Measurements from ENCODE around the gene PODXL. TPM values are rescaled to one million over a fixed set of nuclear protein-coding genes. Genes with fewer than 3 reads are reported as not detected.
A peak's percentile ranks its signal among the peaks of the same experiment; 100 is the strongest.

Gene PODXL
- total RNA-seq, 5 donors from 2014 or later (not counting 1 experiment from before 2014, with no cell fraction given): 0.63 to 2.6 (median 1.5) TPM

- H3K4me1 Mint-ChIP-seq: peaks cover 6 to 11% (median 10%) of the 10 kb centered on the region in 3 donors
- ChIA-PET POLR2A (no interaction called here), CTCF (interaction anchor here in 1 of 2 donors (0.6 kb wide), 1 partner anchor 96 kb away, joined by 7 read pairs; no protein-coding TSS in a partner anchor)
- Histone ChIP-seq H3K9me3 (no peaks in the 10 kb centered on the region), H3K27me3 (replicated peaks in 1 of 2; ENCODE audit: control insufficient read depth in 2 of 2, extremely low read depth in 1 of 2, insufficient read depth in 2 of 2, low read length in 1 of 2) (peaks cover 2 to 54% of the 10 kb centered on the region in 2 experiments), H3K4me3 (ENCODE audit: control insufficient read depth in 1 of 2, extremely low read depth in 1 of 2, low read length in 1 of 2) (no peak overlapping the region), H3K36me3 (ENCODE audit: control insufficient read depth in 2 of 2, extremely low read depth in 1 of 2, insufficient read depth in 1 of 2, low read length in 1 of 2) (no peaks in the 10 kb centered on the region), H3K4me1 (ENCODE audit: control insufficient read depth in 1 of 2, extremely low read depth in 1 of 2, insufficient read depth in 2 of 2, low read length in 2 of 2) (peaks cover 0 to 10% of the 10 kb centered on the region in 2 experiments), H3K27ac (ENCODE audit: low read length) (no peak overlapping the region)
- DNase-seq: no peak
- WGBS (ENCODE audit: insufficient coverage): 80% methylated on average over 1 of the region's 5 CpGs
- H3K36me3 Mint-ChIP-seq: no peaks in the 10 kb centered on the region
- H3K4me3 Mint-ChIP-seq: no peak overlapping the region
- ATAC-seq (replicated peaks in 1 of 4): no peak
- H3K27ac Mint-ChIP-seq: no peak overlapping the region
- no peaks in the 10 kb centered on the region for H3K9me3 Mint-ChIP-seq
- H3K27me3 Mint-ChIP-seq: peaks cover 21 to 31% of the 10 kb centered on the region in 2 donors
Measured at GRCh38 chr7:131550846-131551245, 5.6 kb downstream of the PODXL start.

- ChIA-PET CTCF (no interaction called here), POLR2A (no interaction called here)
- Mint-ChIP-seq H3K27ac (no peak overlapping the region), H3K4me3 (no peak overlapping the region), H3K4me1 (peaks cover 0 to 10% (median 4%) of the 10 kb centered on the region in 3 donors), H3K9me3 (no peaks in the 10 kb centered on the region), H3K36me3 (no peaks in the 10 kb centered on the region), H3K27me3 (peaks cover 9 to 15% of the 10 kb centered on the region in 2 donors)
- Histone ChIP-seq H3K9me3 (no peaks in the 10 kb centered on the region), H3K4me3 (ENCODE audit: control insufficient read depth in 1 of 2, extremely low read depth in 1 of 2, low read length in 1 of 2) (no peak overlapping the region), H3K27ac (ENCODE audit: low read length) (no peak overlapping the region), H3K27me3 (replicated peaks in 1 of 2; ENCODE audit: control insufficient read depth in 2 of 2, extremely low read depth in 1 of 2, insufficient read depth in 2 of 2, low read length in 1 of 2) (peaks cover 0 to 46% of the 10 kb centered on the region in 2 experiments), H3K36me3 (ENCODE audit: control insufficient read depth in 2 of 2, extremely low read depth in 1 of 2, insufficient read depth in 1 of 2, low read length in 1 of 2) (no peaks in the 10 kb centered on the region), H3K4me1 (ENCODE audit: control insufficient read depth in 1 of 2, extremely low read depth in 1 of 2, insufficient read depth in 2 of 2, low read length in 2 of 2) (no peaks in the 10 kb centered on the region)
- DNase-seq (no peak), ATAC-seq (replicated peaks in 1 of 4) (no peak)
- WGBS (ENCODE audit: insufficient coverage): no CpG with 5 or more reads among the region's 2 CpGs
Measured at GRCh38 chr7:131548371-131548770, 8.1 kb downstream of the PODXL start.

GRCh38 chr7:131547589-131547988, 8.8 kb downstream of the PODXL start:
- no peaks in the 10 kb centered on the region for H3K9me3 ChIP-seq
- CTCF ChIA-PET: interaction anchor here (0.6 to 1.2 kb wide), 4 partner anchors 20 to 409 kb away, joined by 3 to 4 read pairs (median 3); no protein-coding TSS in a partner anchor
- no peaks in the 10 kb centered on the region for H3K4me1 ChIP-seq (ENCODE audit: control insufficient read depth in 1 of 2, extremely low read depth in 1 of 2, insufficient read depth in 2 of 2, low read length in 2 of 2)
- ATAC-seq (replicated peaks in 1 of 4) (no peak), DNase-seq (no peak)
- H3K36me3 ChIP-seq (ENCODE audit: control insufficient read depth in 2 of 2, extremely low read depth in 1 of 2, insufficient read depth in 1 of 2, low read length in 1 of 2): no peaks in the 10 kb centered on the region
- Mint-ChIP-seq H3K27ac (no peak overlapping the region), H3K4me3 (no peak overlapping the region), H3K27me3 (peaks cover 2 to 7% of the 10 kb centered on the region in 2 donors), H3K9me3 (no peaks in the 10 kb centered on the region), H3K36me3 (no peaks in the 10 kb centered on the region), H3K4me1 (peaks cover 0 to 10% (median 4%) of the 10 kb centered on the region in 3 donors)
- WGBS (ENCODE audit: insufficient coverage): 90% methylated on average over 5 of the region's 8 CpGs
- no peak overlapping the region for H3K4me3 ChIP-seq (ENCODE audit: control insufficient read depth in 1 of 2, extremely low read depth in 1 of 2, low read length in 1 of 2)
- H3K27ac ChIP-seq (ENCODE audit: low read length): no peak overlapping the region
- H3K27me3 ChIP-seq (replicated peaks in 1 of 2; ENCODE audit: control insufficient read depth in 2 of 2, extremely low read depth in 1 of 2, insufficient read depth in 2 of 2, low read length in 1 of 2): peaks cover 0 to 43% of the 10 kb centered on the region in 2 experiments
- POLR2A ChIA-PET: no interaction called here

GRCh38 chr7:131546583-131547141, 9.8 kb downstream of the PODXL start:
- no peak for ATAC-seq (replicated peaks in 1 of 4)
- H3K27ac ChIP-seq (ENCODE audit: low read length): no peak overlapping the region

GRCh38 chr7:131546126-131546525, 10.3 kb downstream of the PODXL start:
- no peak overlapping the region for H3K27ac ChIP-seq (ENCODE audit: low read length)
- peaks cover 0 to 10% (median 4%) of the 10 kb centered on the region in 3 donors for H3K4me1 Mint-ChIP-seq
- peaks cover 0 to 5% of the 10 kb centered on the region in 2 donors for H3K27me3 Mint-ChIP-seq
- POLR2A ChIA-PET: no interaction called here
- no peaks in the 10 kb centered on the region for H3K36me3 Mint-ChIP-seq
- no peak for ATAC-seq (replicated peaks in 1 of 4)
- H3K4me1 ChIP-seq (ENCODE audit: control insufficient read depth in 1 of 2, extremely low read depth in 1 of 2, insufficient read depth in 2 of 2, low read length in 2 of 2): no peaks in the 10 kb centered on the region
- peaks cover 0 to 32% of the 10 kb centered on the region in 2 experiments for H3K27me3 ChIP-seq (replicated peaks in 1 of 2; ENCODE audit: control insufficient read depth in 2 of 2, extremely low read depth in 1 of 2, insufficient read depth in 2 of 2, low read length in 1 of 2)
- CTCF ChIA-PET: no interaction called here
- DNase-seq: no peak
- no peak overlapping the region for H3K4me3 Mint-ChIP-seq
- no peaks in the 10 kb centered on the region for H3K9me3 ChIP-seq
- H3K36me3 ChIP-seq (ENCODE audit: control insufficient read depth in 2 of 2, extremely low read depth in 1 of 2, insufficient read depth in 1 of 2, low read length in 1 of 2): no peaks in the 10 kb centered on the region
- H3K9me3 Mint-ChIP-seq: no peaks in the 10 kb centered on the region
- 83% methylated on average over 8 of the region's 12 CpGs for WGBS (ENCODE audit: insufficient coverage)
- H3K27ac Mint-ChIP-seq: no peak overlapping the region
- H3K4me3 ChIP-seq (ENCODE audit: control insufficient read depth in 1 of 2, extremely low read depth in 1 of 2, low read length in 1 of 2): no peak overlapping the region

More at GRCh38 chr7:131546583-131547141, 9.8 kb downstream of the PODXL start:
- CTCF ChIA-PET: interaction anchor here (0.6 to 1.2 kb wide), 12 partner anchors 9 to 1708 kb away, joined by 3 to 7 read pairs (median 4); no protein-coding TSS in a partner anchor
- whole genome bisulfite sequencing (ENCODE audit: insufficient coverage): 92% methylated on average over 7 of the region's 12 CpGs
- peaks cover 0 to 5% of the 10 kb centered on the region in 2 donors for H3K27me3 Mint-ChIP-seq
- DNase-seq: peak in 30 of 35 experiments; percentile 7 to 64 (median 28)
- Histone ChIP-seq H3K27me3 (replicated peaks in 1 of 2; ENCODE audit: control insufficient read depth in 2 of 2, extremely low read depth in 1 of 2, insufficient read depth in 2 of 2, low read length in 1 of 2) (peaks cover 0 to 35% of the 10 kb centered on the region in 2 experiments), H3K36me3 (ENCODE audit: control insufficient read depth in 2 of 2, extremely low read depth in 1 of 2, insufficient read depth in 1 of 2, low read length in 1 of 2) (no peaks in the 10 kb centered on the region), H3K4me1 (ENCODE audit: control insufficient read depth in 1 of 2, extremely low read depth in 1 of 2, insufficient read depth in 2 of 2, low read length in 2 of 2) (no peaks in the 10 kb centered on the region), H3K9me3 (no peaks in the 10 kb centered on the region), H3K4me3 (ENCODE audit: control insufficient read depth in 1 of 2, extremely low read depth in 1 of 2, low read length in 1 of 2) (no peak overlapping the region)
- peaks cover 0 to 10% (median 4%) of the 10 kb centered on the region in 3 donors for H3K4me1 Mint-ChIP-seq
- POLR2A ChIA-PET: interaction anchor here in 1 of 2 donors (0.6 kb wide), 1 partner anchor 26 kb away, joined by 7 read pairs; no protein-coding TSS in a partner anchor
- no peak overlapping the region for H3K27ac Mint-ChIP-seq
- H3K4me3 Mint-ChIP-seq: no peak overlapping the region
- H3K36me3 Mint-ChIP-seq: no peaks in the 10 kb centered on the region
- no peaks in the 10 kb centered on the region for H3K9me3 Mint-ChIP-seq

GRCh38 chr7:131544449-131545301, 11.8 kb downstream of the PODXL start:
- CTCF ChIA-PET: no interaction called here
- peaks cover 2 to 11% of the 10 kb centered on the region in 2 donors for H3K27me3 Mint-ChIP-seq
- H3K9me3 Mint-ChIP-seq: no peaks in the 10 kb centered on the region
- no peak overlapping the region for H3K4me3 ChIP-seq (ENCODE audit: control insufficient read depth in 1 of 2, extremely low read depth in 1 of 2, low read length in 1 of 2)
- no peaks in the 10 kb centered on the region for H3K36me3 Mint-ChIP-seq
- no peak overlapping the region for H3K4me3 Mint-ChIP-seq
- no peaks in the 10 kb centered on the region for H3K9me3 ChIP-seq
- H3K36me3 ChIP-seq (ENCODE audit: control insufficient read depth in 2 of 2, extremely low read depth in 1 of 2, insufficient read depth in 1 of 2, low read length in 1 of 2): no peaks in the 10 kb centered on the region
- WGBS (ENCODE audit: insufficient coverage): 70% methylated on average over 12 of the region's 16 CpGs
- H3K27ac Mint-ChIP-seq: no peak overlapping the region
- no peaks in the 10 kb centered on the region for H3K4me1 ChIP-seq (ENCODE audit: control insufficient read depth in 1 of 2, extremely low read depth in 1 of 2, insufficient read depth in 2 of 2, low read length in 2 of 2)
- no peak overlapping the region for H3K27ac ChIP-seq (ENCODE audit: low read length)
- ATAC-seq (replicated peaks in 1 of 4) (no peak), DNase-seq (no peak)
- POLR2A ChIA-PET: interaction anchor here in 1 of 2 donors (0.8 kb wide), 1 partner anchor 38 kb away, joined by 3 read pairs; no protein-coding TSS in a partner anchor
- H3K4me1 Mint-ChIP-seq: peaks cover 0 to 10% (median 4%) of the 10 kb centered on the region in 3 donors
- peaks cover 0 to 21% of the 10 kb centered on the region in 2 experiments for H3K27me3 ChIP-seq (replicated peaks in 1 of 2; ENCODE audit: control insufficient read depth in 2 of 2, extremely low read depth in 1 of 2, insufficient read depth in 2 of 2, low read length in 1 of 2)
